Thymus (tissue), 11 donors: ENCODE results near the gene BMP7. TPM values are rescaled to one million over a fixed set of nuclear protein-coding genes. Genes with fewer than 3 reads are reported as not detected.

ENCODE experiments used
- DNase-seq, 9 donors: peaks; one replicate each; pipeline ENCODE4 v3.0.0-alpha.2; 2013; ENCODE audit warnings: low spot score in 9 of 9, low read depth in 6 of 9, missing footprints in 1 of 9
- H3K27ac ChIP-seq, 2 donors: one replicate each; pipeline ENCODE4 v1.5.1; 2013; ENCODE audit warnings: control low read depth in 1 of 2, low read depth in 1 of 2, low read length in 1 of 2, mild to moderate bottlenecking in 1 of 2, moderate library complexity in 1 of 2
- H3K27me3 ChIP-seq, 2 donors: one replicate each; pipeline ENCODE4 v1.5.1; 2013; ENCODE audit warnings: low read length in 1 of 2; ENCODE audit not compliant: control insufficient read depth in 2 of 2, insufficient read depth in 1 of 2
- H3K36me3 ChIP-seq, 2 donors: one replicate each; pipeline ENCODE4 v1.5.1; 2013; ENCODE audit warnings: low read length in 1 of 2, mild to moderate bottlenecking in 1 of 2, moderate library complexity in 1 of 2; ENCODE audit not compliant: control insufficient read depth in 2 of 2, insufficient read depth in 2 of 2
- H3K4me1 ChIP-seq, 2 donors: one replicate each; pipeline ENCODE4 v1.5.1; 2013; ENCODE audit warnings: low read length in 2 of 2; ENCODE audit not compliant: control insufficient read depth in 2 of 2, insufficient read depth in 2 of 2
- H3K4me3 ChIP-seq, 2 donors: one replicate each; pipeline ENCODE4 v1.5.1; 2013; ENCODE audit warnings: low read length in 2 of 2, control low read depth in 1 of 2, mild to moderate bottlenecking in 1 of 2
- H3K9me3 ChIP-seq, 2 donors: one replicate each; pipeline ENCODE4 v1.5.1; 2013; ENCODE audit warnings: low read length in 1 of 2, mild to moderate bottlenecking in 1 of 2; ENCODE audit not compliant: control insufficient read depth in 2 of 2, insufficient read depth in 1 of 2
- WGBS: extraction: QIAGEN DNeasy Blood & Tissue Kit; methylation state at CpG from one replicate; pipeline ENCODE4 v1.1.7; 2013; 5-methylcytosine and 5-hydroxymethylcytosine counted together
- polyA plus RNA-seq: library from polyadenylated mRNA; stranded (reverse); fragments of 200-250 nt; gene quantifications from one replicate; pipeline ENCODE4 v1.2.3, GENCODE V29; 2013
- total RNA-seq: library from RNA; stranded (reverse); fragments of 120-200 nt; gene quantifications from one replicate; pipeline ENCODE4 v1.2.4, GENCODE V29; 2013
- donor health status: healthy.

BMP7 gene
- total and polyA plus RNA-seq, 2 donors: 2.4 to 6.3 TPM

DNA sequence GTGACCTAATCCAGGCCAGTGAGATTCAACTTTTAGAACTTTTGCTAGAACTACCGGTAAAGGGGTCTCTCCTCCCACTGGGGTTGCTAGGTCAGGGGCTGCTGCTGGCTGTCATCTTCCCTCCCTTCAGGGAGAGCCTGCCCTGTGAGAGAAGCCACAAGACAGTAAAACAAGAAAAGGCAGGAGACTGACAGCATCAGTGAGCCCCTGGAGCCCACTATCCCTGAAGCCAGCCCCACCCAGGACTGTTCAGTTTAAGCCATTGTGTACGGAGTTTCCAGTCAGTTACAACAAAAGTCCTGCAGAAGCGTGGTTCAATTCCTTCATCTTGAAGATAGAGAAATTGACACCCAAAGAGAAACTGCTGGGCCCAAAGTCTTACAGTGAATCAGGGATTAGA is 7.9 kb upstream of the BMP7 start:
- Histone ChIP-seq H3K27ac (no peak overlapping the region), H3K4me3 (no peak overlapping the region)
- WGBS: 87% methylated on average over 3 of the region's 3 CpGs

DNA sequence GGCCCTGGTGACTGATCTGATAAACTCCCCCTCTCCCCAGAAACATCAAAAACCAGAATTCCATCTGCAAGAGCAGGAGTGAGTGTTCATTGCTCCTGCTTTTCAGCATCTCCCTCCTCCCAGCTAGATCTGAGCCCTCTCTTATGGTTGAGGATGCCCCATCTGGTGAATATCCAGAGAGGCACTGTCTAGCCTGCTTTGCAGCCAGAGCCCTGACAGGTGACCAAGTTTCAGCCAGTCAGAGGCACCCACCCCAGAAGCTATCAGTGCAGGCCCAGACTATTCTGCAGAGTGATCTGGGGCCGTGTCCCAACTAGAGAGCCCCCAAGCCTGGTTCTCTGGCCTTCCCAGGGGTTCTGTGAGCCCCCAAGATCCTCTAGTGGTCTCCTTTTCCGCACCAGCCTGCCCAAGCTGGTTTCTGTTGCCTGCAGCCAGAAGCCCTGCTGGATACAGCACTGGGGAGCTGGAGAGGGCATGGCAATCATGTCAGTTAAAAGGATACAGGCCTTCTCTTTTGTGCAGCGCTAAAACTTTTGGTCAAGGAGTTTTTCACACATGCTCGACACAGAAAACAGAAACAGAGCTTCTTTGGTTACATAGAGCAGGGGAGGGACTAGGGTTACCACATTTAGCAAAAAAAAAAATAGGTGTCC is 6.6 kb upstream of the BMP7 start:
- no peak for DNase-seq
- WGBS: 74% methylated on average over 4 of the region's 4 CpGs
- Histone ChIP-seq H3K36me3 (no peaks in the 10 kb centered on the region), H3K27ac (no peak overlapping the region), H3K4me1 (no peaks in the 10 kb centered on the region), H3K27me3 (peaks cover 6 to 35% of the 10 kb centered on the region in 2 donors), H3K4me3 (no peak overlapping the region), H3K9me3 (no peaks in the 10 kb centered on the region)

More for the DNA sequence above, 7.9 kb upstream of the BMP7 start:
- no peaks in the 10 kb centered on the region for H3K36me3 ChIP-seq
- DNase-seq: no peak
- H3K4me1 ChIP-seq: no peaks in the 10 kb centered on the region
- peaks cover 4 to 22% of the 10 kb centered on the region in 2 donors for H3K27me3 ChIP-seq
- no peaks in the 10 kb centered on the region for H3K9me3 ChIP-seq

DNA sequence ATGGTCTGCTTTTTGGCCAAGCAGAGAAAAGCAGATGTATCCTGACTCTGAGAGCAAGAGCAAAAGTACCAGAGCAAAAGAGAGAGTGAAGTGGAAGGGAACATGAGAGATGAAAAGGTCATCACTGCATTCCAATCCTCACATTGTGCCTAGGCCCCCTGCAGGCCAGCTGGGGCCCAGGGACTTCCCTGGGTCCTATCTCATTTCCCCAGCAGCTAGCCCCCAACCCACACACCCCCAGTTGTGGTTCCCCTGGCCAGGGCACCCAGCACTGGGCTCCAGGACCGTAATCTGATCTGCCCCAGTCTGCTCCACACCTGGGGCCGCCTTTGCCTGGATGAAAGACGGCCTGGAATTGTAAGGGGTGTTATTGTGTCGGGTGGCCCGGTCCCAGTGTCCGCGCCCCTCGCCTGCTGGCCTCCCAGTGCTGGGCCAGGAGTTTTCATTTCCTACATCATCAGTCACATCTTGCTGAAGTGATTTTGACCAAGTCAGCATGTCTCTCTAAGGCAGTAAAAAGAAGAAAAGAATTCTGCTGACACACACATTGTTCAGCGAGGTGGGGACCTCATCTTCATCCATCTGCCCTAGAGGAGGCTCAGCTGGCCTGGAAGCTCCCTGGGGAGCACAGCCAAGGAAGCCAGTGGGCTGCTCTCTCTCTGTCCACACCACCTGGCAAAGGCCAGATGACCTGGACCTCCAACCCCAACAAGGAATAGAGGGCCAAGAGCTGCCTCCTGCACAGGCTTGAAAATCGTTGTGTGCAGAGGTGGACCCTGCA is 4.0 kb upstream of the BMP7 start:
- Histone ChIP-seq H3K4me1 (no peaks in the 10 kb centered on the region), H3K27me3 (peaks cover 31 to 57% of the 10 kb centered on the region in 2 donors), H3K36me3 (no peaks in the 10 kb centered on the region), H3K4me3 (no peak overlapping the region), H3K27ac (no peak overlapping the region), H3K9me3 (no peaks in the 10 kb centered on the region)
- WGBS: 63% methylated on average over 10 of the region's 10 CpGs
- DNase-seq: no peak

DNA sequence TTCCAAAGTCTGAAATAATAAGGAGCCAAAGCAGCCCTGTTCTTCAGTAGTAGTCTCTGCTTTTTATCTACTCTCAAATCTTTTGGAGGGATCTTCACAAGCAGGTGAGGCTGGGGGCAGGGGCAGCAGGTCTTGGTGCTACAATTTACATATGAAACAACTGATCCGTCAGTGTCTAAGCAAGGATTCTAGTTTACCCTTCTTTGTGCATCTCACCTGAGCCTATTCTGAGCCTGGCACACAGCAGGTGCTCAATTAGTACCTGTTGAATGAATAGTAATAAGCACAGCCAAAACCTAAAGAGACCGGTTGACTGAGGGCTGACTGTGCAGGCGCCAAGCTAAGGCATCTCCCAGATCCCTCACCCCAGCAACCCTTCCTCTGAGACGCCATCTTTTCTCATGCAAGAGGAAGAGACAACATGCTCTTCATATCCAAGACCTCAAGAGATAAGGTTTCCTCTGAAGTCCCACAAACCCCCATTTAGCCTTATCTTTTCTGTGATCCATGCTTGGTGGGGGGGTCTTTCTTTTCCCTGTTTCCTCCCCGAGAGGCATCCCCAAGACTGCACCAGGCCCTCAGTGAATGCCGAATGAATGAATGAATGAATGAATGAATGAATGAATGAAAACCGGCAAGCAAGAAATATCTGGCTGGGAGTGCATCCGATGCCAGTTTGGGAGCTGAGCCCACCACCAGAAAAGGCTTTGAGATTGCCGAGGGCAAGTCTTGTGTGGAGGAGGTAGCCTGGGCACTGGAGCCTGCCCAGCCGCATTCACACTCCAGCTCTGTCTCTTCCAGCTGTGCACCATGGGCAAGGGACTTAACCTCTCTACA is 2.9 kb upstream of the BMP7 start:
- no peak for DNase-seq
- no peak overlapping the region for H3K4me3 ChIP-seq
- H3K36me3 ChIP-seq: no peaks in the 10 kb centered on the region
- 50% methylated on average over 10 of the region's 10 CpGs for WGBS
- H3K4me1 ChIP-seq: no peaks in the 10 kb centered on the region
- no peak overlapping the region for H3K27ac ChIP-seq
- peaks cover 0 to 1% of the 10 kb centered on the region in 2 donors for H3K9me3 ChIP-seq
- peaks cover 40 to 66% of the 10 kb centered on the region in 2 donors for H3K27me3 ChIP-seq

DNA sequence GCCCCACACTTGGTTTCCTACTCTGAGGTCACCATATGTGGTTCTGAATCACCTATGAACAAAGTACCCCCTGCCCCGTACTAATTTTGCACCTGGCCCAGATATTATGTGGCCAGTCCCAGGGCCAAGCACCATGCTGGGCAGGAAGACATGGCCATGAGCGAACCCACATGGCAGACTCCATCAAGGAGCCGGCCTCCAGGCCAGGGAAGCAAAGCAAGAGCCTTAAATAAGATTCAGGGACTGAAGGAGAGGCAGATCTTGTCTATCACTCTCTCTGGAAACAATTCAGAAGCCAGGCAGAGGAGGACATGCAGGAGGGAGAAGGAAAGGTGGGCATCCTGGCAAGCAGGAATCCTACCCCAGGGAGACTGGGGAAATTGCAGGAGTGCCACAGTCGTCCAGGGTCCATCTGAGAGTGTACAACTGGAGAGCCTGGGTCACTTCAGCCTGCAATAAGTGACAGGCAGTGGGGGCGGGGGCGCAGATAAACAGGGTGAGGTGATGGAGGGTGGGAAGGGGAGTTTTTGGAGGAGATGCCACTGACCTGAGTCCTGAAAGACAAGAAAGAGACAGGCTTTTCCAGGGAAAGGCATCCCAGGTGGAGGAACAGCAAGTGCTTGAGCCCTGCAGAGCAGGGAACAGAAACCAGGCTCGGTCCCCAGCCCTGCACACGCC is 2.1 kb upstream of the BMP7 start:
- Histone ChIP-seq H3K36me3 (no peaks in the 10 kb centered on the region), H3K4me1 (no peaks in the 10 kb centered on the region), H3K27me3 (peaks cover 48 to 74% of the 10 kb centered on the region in 2 donors), H3K27ac (no peak overlapping the region), H3K4me3 (no peak overlapping the region), H3K9me3 (peaks cover 0 to 1% of the 10 kb centered on the region in 2 donors)
- no peak for DNase-seq
- WGBS: 64% methylated on average over 8 of the region's 8 CpGs

DNA sequence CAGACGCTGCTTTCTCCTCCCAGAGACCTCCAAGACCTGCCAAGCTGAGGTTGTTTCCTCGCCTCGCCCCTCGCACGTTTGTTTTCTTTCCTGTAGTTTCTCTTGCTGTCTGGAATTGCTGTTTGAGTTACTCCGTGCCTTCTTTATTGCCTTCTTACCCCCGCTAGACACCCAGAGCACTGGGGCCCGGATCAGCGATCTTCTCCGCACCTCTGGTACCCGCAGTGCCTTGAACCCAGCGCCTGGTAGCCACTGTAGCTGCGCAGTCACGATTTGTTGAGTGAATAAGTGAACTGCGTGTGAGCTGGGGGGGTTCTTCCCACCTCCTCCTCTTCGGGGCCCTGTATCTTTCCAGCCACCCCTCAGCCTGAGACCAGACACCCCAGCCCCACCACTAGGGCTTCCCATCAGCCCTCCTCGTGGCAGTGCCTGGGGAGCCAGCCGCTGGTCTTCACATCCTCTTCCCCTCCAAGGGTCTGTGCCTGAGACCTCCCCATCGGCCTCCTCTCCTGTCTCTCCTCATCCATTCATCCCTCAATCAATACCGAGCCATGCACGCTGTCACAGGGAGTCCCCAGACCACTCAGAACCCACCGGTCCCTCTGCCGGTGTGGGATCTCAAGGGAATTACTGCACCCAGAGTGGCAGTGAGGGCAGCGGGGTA is 849 bp upstream of the BMP7 start:
- Histone ChIP-seq H3K4me1 (peaks cover 0 to under 1% of the 10 kb centered on the region in 2 donors), H3K27me3 (peaks cover 60 to 82% of the 10 kb centered on the region in 2 donors), H3K27ac (no peak overlapping the region), H3K4me3 (no peak overlapping the region), H3K36me3 (no peaks in the 10 kb centered on the region), H3K9me3 (peaks cover 0 to 1% of the 10 kb centered on the region in 2 donors)
- DNase-seq: no peak
- WGBS: 21% methylated on average over 24 of the region's 24 CpGs

DNA sequence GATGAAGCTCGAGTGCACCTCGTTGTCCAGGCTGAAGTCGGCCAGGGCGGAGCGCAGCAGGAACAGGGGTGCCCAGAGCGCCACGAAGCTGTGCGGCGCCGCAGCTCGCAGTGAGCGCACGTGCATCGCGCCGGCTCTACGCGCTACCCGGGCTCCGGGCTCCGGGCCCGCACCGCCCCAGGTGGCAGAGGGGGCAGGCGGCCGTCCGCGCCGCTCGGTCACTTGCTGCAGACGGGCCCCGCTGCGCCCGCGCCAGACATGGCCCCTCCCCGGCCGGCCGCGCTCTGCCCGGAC is 497 bp downstream of the BMP7 start:
- Histone ChIP-seq H3K36me3 (no peaks in the 10 kb centered on the region), H3K9me3 (peaks cover 0 to 1% of the 10 kb centered on the region in 2 donors), H3K27me3 (peaks cover 72 to 93% of the 10 kb centered on the region in 2 donors), H3K4me3 (peak overlapping the region; percentile 30 to 33), H3K27ac (no peak overlapping the region), H3K4me1 (peaks cover 0 to 6% of the 10 kb centered on the region in 2 donors)
- WGBS: 5% methylated on average over 39 of the region's 39 CpGs
- DNase-seq: no peak

DNA sequence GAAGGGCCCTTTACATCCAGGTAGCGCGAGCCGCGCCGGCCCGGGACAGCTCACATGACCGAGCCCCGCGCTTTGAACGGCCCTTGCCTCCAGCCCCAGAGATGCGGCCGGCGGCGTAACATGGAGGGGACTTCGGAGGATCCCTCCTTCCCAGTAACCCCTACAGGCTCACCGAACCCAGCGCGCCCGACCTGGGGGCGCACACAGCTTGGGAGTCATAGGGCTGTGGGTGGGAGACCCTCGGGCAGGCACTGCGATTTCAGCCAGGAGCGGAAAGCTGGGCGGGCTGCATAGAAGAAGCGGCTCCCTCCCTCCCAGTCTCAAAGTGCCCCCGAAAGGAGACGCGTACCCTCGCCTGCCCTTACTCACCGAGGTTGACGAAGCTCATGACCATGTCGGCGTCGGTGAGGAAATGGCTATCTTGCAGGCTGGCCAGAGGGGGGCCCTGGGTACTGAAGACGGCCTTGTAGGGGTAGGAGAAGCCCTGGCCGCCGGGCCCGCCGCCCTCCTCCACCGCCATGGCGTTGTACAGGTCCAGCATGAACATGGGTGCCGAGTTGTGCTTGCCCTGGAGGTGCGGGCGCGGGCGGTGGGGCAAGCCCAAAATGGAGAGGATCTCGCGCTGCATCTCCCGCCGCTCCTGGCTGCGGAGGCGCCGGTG is 975 bp downstream of the BMP7 start:
- H3K27ac ChIP-seq: peak overlapping the region in 1 of 2 donors; percentile 31
- H3K36me3 ChIP-seq: no peaks in the 10 kb centered on the region
- peaks cover 0 to 1% of the 10 kb centered on the region in 2 donors for H3K9me3 ChIP-seq
- 6% methylated on average over 53 of the region's 53 CpGs for WGBS
- peaks cover 0 to 11% of the 10 kb centered on the region in 2 donors for H3K4me1 ChIP-seq
- peaks cover 75 to 94% of the 10 kb centered on the region in 2 donors for H3K27me3 ChIP-seq
- H3K4me3 ChIP-seq: peak overlapping the region; percentile 30 to 33
- DNase-seq: no peak
